SK-N-SH (cell line): ENCODE measurements around the gene GASK1A. TPM values are rescaled to one million over a fixed set of nuclear protein-coding genes. Genes with fewer than 3 reads are reported as not detected.

Experiments
- CTCF ChIA-PET: fragments of 300-600, 350-600 bp; formaldehyde crosslinking; extraction: SDS; loops from one replicate; lab custom pipeline; 2021; lab: Yijun Ruan, JAX
- POLR2A ChIA-PET: fragments of 350-600 bp; sonication (Branson Sonifier 250); formaldehyde crosslinking; extraction: SDS; loops from one replicate; lab custom pipeline; 2020; ENCODE audit warnings: antibody characterized with exemption, inconsistent platforms; lab: Yijun Ruan, JAX
- DNase-seq: peaks from one replicate; pipeline ENCODE4 v3.0.0; 2012
- H2AFZ ChIP-seq: fragments of 200-600 bp; sonication (generic); 2 replicates; pipeline ENCODE4 v1.8.1; 2016; ENCODE audit warnings: antibody characterized with exemption, mild to moderate bottlenecking, low read depth
- H3F3A ChIP-seq: fragments of 200-600 bp; sonication (generic); replicated peaks from 2 replicates; pipeline ENCODE3; 2016; ENCODE audit warnings: antibody characterized with exemption, mild to moderate bottlenecking; ENCODE audit not compliant: insufficient read depth
- H3K27ac ChIP-seq, 2 experiments: fragments of 200-500 bp in 1 of 2; fragments of 200-600 bp in 1 of 2; sonication (Bioruptor generic) in 1 of 2; sonication (generic), shearing (Covaris generic) in 1 of 2; 2 replicates each; pipeline versions ENCODE4 v1.5.1 to v1.6.1; 2014 to 2016; ENCODE audit warnings: low read depth in 2 of 2, inconsistent platforms in 1 of 2, low read length in 1 of 2, mild to moderate bottlenecking in 1 of 2, mixed read lengths in 1 of 2
- H3K27me3 ChIP-seq: fragments of 200-600 bp; sonication (generic), shearing (Covaris generic); 2 replicates; pipeline ENCODE4 v1.6.1; 2016; ENCODE audit warnings: mixed run types; ENCODE audit not compliant: insufficient read depth
- H3K36me3 ChIP-seq, 2 experiments: fragments of 200-500 bp in 1 of 2; fragments of 200-600 bp in 1 of 2; sonication (Bioruptor generic) in 1 of 2; sonication (generic) in 1 of 2; replicated peaks in 1 of 2; 2 replicates each; pipeline versions ENCODE3 to v1.5.1; 2014 to 2016; ENCODE audit warnings: low read length in 1 of 2, mild to moderate bottlenecking in 1 of 2; ENCODE audit not compliant: insufficient read depth in 2 of 2, control insufficient read depth in 1 of 2
- H3K4me1 ChIP-seq, 2 experiments: fragments of 200-500 bp in 1 of 2; fragments of 200-600 bp in 1 of 2; sonication (Bioruptor generic) in 1 of 2; sonication (generic), shearing (Covaris generic) in 1 of 2; 2 replicates each; pipeline versions ENCODE4 v1.5.1 to v1.6.1; 2014 to 2016; ENCODE audit warnings: low read depth in 1 of 2, low read length in 1 of 2, mixed run types in 1 of 2; ENCODE audit not compliant: insufficient read depth in 2 of 2, control insufficient read depth in 1 of 2
- H3K4me2 ChIP-seq: fragments of 200-600 bp; sonication (generic), shearing (Covaris generic); 2 replicates; pipeline ENCODE4 v1.6.1; 2017; ENCODE audit warnings: mixed run types
- H3K4me3 ChIP-seq, 2 experiments: fragments of 200-500 bp in 1 of 2; fragments of 200-600 bp in 1 of 2; sonication (Bioruptor generic) in 1 of 2; sonication (generic), shearing (Covaris generic) in 1 of 2; 2 replicates each; pipeline versions ENCODE4 v1.5.1 to v1.8.1; 2014 to 2016; ENCODE audit warnings: low read depth in 2 of 2, inconsistent platforms in 1 of 2, low read length in 1 of 2, mild to moderate bottlenecking in 1 of 2, mixed read lengths in 1 of 2, moderate library complexity in 1 of 2
- H3K79me2 ChIP-seq: fragments of 200-600 bp; sonication (generic); 2 replicates; pipeline ENCODE4 v1.8.1; 2017; ENCODE audit warnings: mild to moderate bottlenecking; ENCODE audit not compliant: insufficient read depth
- H3K9ac ChIP-seq: fragments of 200-600 bp; sonication (generic); 2 replicates; pipeline ENCODE4 v1.6.1; 2017; ENCODE audit warnings: mixed run types
- H3K9me2 ChIP-seq: fragments of 200-600 bp; sonication (generic); 2 replicates; pipeline ENCODE4 v1.6.1; 2017; ENCODE audit warnings: mixed run types
- H3K9me3 ChIP-seq: fragments of 200-600 bp; sonication (generic); 2 replicates; pipeline ENCODE4 v1.6.1; 2017; ENCODE audit warnings: mixed run types, mild to moderate bottlenecking, moderate library complexity
- H4K20me1 ChIP-seq: fragments of 200-600 bp; sonication (generic); 2 replicates; pipeline ENCODE4 v1.6.1; 2017; ENCODE audit warnings: mild to moderate bottlenecking, mixed run types; ENCODE audit not compliant: insufficient read depth
- CHD2 ChIP-seq: fragments of 150-350 bp; IDR thresholded peaks from 2 replicates; pipeline ENCODE4 v1.6.1; 2018; ENCODE audit warnings: low read length; ENCODE audit not compliant: partially characterized antibody
- ELF1 ChIP-seq: IDR thresholded peaks from 2 replicates; pipeline ENCODE4 v1.4.0; 2012
- EP300 ChIP-seq, 2 experiments: IDR thresholded peaks; 2 replicates each; pipeline versions ENCODE4 v1.4.0 to v1.6.1; 2012; ENCODE audit warnings: borderline replicate concordance in 1 of 2, low read depth in 1 of 2, low read length in 1 of 2
- FOXM1 ChIP-seq: IDR thresholded peaks from 2 replicates; pipeline ENCODE4 v1.4.0; 2012; ENCODE audit warnings: low read depth, mild to moderate bottlenecking
- GABPA ChIP-seq: IDR thresholded peaks from 2 replicates; pipeline ENCODE4 v1.4.0; 2012; ENCODE audit warnings: low read depth, mild to moderate bottlenecking
- MEF2A ChIP-seq: IDR thresholded peaks from 2 replicates; pipeline ENCODE4 v1.4.0; 2012; ENCODE audit warnings: low read depth, borderline replicate concordance
- RAD21 ChIP-seq: IDR thresholded peaks from 2 replicates; pipeline ENCODE4 v1.6.1; 2012; ENCODE audit warnings: mild to moderate bottlenecking, low read length
- RXRA ChIP-seq: IDR thresholded peaks from 2 replicates; pipeline ENCODE4 v1.4.0; 2012; ENCODE audit warnings: low read depth, mild to moderate bottlenecking, borderline replicate concordance
- SMC3 ChIP-seq: IDR thresholded peaks from 2 replicates; pipeline ENCODE4 v1.6.1; 2012; ENCODE audit warnings: low read depth, low read length, improper control_type of control experiment
- TAF1 ChIP-seq: IDR thresholded peaks from 2 replicates; pipeline ENCODE4 v1.6.1; 2012; ENCODE audit warnings: low read depth, mild to moderate bottlenecking, low read length, moderate library complexity, borderline replicate concordance
- TCF12 ChIP-seq: IDR thresholded peaks from 2 replicates; pipeline ENCODE4 v1.4.0; 2012
- TEAD4 ChIP-seq: IDR thresholded peaks from 2 replicates; pipeline ENCODE4 v1.4.0; 2012; ENCODE audit warnings: mild to moderate bottlenecking, borderline replicate concordance; ENCODE audit not compliant: insufficient read depth
- YY1 ChIP-seq: IDR thresholded peaks from 2 replicates; pipeline ENCODE4 v1.4.0; 2012; ENCODE audit warnings: low read depth, mild to moderate bottlenecking
- WGBS: methylation state at CpG from one replicate; pipeline ENCODE4 v1.1.6; 2017; ENCODE audit warnings: low lambda C conversion rate; 5-methylcytosine and 5-hydroxymethylcytosine counted together
- polyA plus RNA-seq, 3 experiments: library from polyadenylated mRNA; depleted of rRNA; stranded (reverse); fragments of >200 nt; gene quantifications; 2 replicates each; pipeline ENCODE4 v1.2.3, GENCODE V29; 2012
- TF ChIP-seq, protein P1 (sequence below): IDR thresholded peaks from 2 replicates; pipeline ENCODE4 v1.4.0; 2012; ENCODE audit warnings: low read depth, borderline replicate concordance
- TF ChIP-seq, protein P2 (sequence below): IDR thresholded peaks from 2 replicates; pipeline ENCODE4 v1.6.1; 2012; ENCODE audit warnings: mild to moderate bottlenecking, low read depth, low read length, moderate library complexity
- TF ChIP-seq, protein P3 (sequence below): fragments of 200-600 bp; sonication (generic); IDR thresholded peaks from 2 replicates; pipeline ENCODE4 v1.6.1; 2017; ENCODE audit warnings: antibody characterized with exemption, mild to moderate bottlenecking, moderate library complexity

Gene GASK1A
- polyA plus RNA-seq, 1 of the 3 experiments (the other 2 are of a cell fraction), result not detected

DNA sequence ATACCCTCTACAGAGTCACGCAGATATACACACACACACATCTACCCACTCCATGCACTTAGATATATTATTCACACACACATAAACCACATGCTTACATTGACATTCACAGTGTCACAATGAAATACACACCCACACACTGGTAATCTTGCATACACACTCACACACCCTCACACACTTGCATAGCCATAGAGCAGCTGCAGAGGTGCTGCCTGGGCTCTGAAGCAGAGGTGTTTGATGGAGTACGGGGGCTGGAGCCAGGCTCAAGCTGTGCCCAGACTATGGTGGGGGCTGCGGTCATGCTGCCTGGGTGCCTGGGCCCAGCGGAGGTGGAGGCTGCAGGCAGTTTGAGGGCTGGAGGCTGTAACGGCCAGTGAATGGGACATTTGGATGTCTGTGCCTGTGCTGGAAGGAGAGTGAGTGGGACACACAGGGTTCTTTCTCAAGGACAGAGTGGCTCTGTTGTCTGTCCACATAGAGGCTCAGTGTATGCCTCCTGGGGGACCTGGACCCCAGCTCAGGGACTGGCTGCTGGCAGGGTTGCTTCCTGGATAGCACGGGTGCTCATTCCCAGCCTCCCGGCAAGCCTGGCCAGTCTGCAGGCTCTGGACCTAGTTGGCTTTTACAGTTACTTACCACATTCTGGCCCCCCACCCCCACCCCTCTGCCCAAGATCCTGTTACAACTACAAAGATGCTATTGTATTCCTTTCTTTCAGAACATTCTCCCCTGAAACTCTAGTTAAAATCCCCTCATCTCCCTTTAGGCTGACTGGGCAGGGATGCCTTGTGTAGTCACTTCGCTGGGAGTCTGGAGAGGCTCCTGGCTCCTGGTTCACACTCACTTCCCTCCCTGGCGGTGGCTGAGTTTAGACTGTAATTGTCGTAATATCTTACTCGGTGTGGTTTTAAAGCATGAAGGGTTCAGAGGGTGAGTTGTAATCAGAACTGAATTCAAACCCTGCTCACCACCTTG, 12.5 kb downstream of the GASK1A start:
- H3K4me1 ChIP-seq, result peaks cover 0 to 3% of the 10 kb centered on the region in 2 experiments; a peak in 1 of 4 replicates
- no peaks in the 10 kb centered on the region for H3K36me3 ChIP-seq
- TF ChIP-seq RAD21, result no peak
- no peak for TF ChIP-seq GABPA
- TF ChIP-seq ELF1, result no peak
- TF ChIP-seq, protein P1, sequence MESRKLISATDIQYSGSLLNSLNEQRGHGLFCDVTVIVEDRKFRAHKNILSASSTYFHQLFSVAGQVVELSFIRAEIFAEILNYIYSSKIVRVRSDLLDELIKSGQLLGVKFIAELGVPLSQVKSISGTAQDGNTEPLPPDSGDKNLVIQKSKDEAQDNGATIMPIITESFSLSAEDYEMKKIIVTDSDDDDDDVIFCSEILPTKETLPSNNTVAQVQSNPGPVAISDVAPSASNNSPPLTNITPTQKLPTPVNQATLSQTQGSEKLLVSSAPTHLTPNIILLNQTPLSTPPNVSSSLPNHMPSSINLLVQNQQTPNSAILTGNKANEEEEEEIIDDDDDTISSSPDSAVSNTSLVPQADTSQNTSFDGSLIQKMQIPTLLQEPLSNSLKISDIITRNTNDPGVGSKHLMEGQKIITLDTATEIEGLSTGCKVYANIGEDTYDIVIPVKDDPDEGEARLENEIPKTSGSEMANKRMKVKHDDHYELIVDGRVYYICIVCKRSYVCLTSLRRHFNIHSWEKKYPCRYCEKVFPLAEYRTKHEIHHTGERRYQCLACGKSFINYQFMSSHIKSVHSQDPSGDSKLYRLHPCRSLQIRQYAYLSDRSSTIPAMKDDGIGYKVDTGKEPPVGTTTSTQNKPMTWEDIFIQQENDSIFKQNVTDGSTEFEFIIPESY, result no peak
- no peak for TF ChIP-seq TEAD4
- TF ChIP-seq, protein P2, sequence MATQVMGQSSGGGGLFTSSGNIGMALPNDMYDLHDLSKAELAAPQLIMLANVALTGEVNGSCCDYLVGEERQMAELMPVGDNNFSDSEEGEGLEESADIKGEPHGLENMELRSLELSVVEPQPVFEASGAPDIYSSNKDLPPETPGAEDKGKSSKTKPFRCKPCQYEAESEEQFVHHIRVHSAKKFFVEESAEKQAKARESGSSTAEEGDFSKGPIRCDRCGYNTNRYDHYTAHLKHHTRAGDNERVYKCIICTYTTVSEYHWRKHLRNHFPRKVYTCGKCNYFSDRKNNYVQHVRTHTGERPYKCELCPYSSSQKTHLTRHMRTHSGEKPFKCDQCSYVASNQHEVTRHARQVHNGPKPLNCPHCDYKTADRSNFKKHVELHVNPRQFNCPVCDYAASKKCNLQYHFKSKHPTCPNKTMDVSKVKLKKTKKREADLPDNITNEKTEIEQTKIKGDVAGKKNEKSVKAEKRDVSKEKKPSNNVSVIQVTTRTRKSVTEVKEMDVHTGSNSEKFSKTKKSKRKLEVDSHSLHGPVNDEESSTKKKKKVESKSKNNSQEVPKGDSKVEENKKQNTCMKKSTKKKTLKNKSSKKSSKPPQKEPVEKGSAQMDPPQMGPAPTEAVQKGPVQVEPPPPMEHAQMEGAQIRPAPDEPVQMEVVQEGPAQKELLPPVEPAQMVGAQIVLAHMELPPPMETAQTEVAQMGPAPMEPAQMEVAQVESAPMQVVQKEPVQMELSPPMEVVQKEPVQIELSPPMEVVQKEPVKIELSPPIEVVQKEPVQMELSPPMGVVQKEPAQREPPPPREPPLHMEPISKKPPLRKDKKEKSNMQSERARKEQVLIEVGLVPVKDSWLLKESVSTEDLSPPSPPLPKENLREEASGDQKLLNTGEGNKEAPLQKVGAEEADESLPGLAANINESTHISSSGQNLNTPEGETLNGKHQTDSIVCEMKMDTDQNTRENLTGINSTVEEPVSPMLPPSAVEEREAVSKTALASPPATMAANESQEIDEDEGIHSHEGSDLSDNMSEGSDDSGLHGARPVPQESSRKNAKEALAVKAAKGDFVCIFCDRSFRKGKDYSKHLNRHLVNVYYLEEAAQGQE, result no peak
- no peak for TF ChIP-seq EP300 (IDR thresholded peaks at IDR 0.05; ENCODE audit: borderline replicate concordance in 1 of 2, low read depth in 1 of 2, low read length in 1 of 2)
- TF ChIP-seq CHD2, result no peak
- TF ChIP-seq YY1, result no peak
- TF ChIP-seq SMC3, result no peak
- TF ChIP-seq MEF2A, result no peak
- TF ChIP-seq, protein P3, sequence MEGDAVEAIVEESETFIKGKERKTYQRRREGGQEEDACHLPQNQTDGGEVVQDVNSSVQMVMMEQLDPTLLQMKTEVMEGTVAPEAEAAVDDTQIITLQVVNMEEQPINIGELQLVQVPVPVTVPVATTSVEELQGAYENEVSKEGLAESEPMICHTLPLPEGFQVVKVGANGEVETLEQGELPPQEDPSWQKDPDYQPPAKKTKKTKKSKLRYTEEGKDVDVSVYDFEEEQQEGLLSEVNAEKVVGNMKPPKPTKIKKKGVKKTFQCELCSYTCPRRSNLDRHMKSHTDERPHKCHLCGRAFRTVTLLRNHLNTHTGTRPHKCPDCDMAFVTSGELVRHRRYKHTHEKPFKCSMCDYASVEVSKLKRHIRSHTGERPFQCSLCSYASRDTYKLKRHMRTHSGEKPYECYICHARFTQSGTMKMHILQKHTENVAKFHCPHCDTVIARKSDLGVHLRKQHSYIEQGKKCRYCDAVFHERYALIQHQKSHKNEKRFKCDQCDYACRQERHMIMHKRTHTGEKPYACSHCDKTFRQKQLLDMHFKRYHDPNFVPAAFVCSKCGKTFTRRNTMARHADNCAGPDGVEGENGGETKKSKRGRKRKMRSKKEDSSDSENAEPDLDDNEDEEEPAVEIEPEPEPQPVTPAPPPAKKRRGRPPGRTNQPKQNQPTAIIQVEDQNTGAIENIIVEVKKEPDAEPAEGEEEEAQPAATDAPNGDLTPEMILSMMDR, result no peak
- no peak for TF ChIP-seq TAF1
- no peak for TF ChIP-seq TCF12
- no peak for TF ChIP-seq FOXM1
- TF ChIP-seq RXRA, result no peak
- no peak overlapping the region for H3K4me2 ChIP-seq
- no peaks in the 10 kb centered on the region for H3K79me2 ChIP-seq
- no peak overlapping the region for H3K9ac ChIP-seq
- no peaks in the 10 kb centered on the region for H4K20me1 ChIP-seq
- ChIA-PET POLR2A (no interaction called here), CTCF (no interaction called here)
- no peaks in the 10 kb centered on the region for H3K27me3 ChIP-seq
- H3K9me2 ChIP-seq, result no peaks in the 10 kb centered on the region
- H3K27ac ChIP-seq, result no peak overlapping the region
- H3F3A ChIP-seq, result no peaks in the 10 kb centered on the region
- no peak overlapping the region for H2AFZ ChIP-seq
- DNase-seq, result no peak
- no peaks in the 10 kb centered on the region for H3K9me3 ChIP-seq
- WGBS, result 61% methylated on average over 11 of the region's 11 CpGs
- no peak overlapping the region for H3K4me3 ChIP-seq
